GM12875 (cell line): Measurements from ENCODE around the gene ZNF664.

Experiments used
- H3K4me3 ChIP-seq: one replicate; pipeline ENCODE4 v1.5.1; 2011; ENCODE audit warnings: low read depth, low read length, control low read depth
- TF ChIP-seq, protein P1 (sequence below): IDR thresholded peaks from 2 replicates; pipeline ENCODE4 v1.5.1; 2011; ENCODE audit warnings: low read depth, mild to moderate bottlenecking, control low read depth, inconsistent platforms, low read length, moderate library complexity, borderline replicate concordance; ENCODE audit not compliant: insufficient read depth

Gene ZNF664

DNA sequence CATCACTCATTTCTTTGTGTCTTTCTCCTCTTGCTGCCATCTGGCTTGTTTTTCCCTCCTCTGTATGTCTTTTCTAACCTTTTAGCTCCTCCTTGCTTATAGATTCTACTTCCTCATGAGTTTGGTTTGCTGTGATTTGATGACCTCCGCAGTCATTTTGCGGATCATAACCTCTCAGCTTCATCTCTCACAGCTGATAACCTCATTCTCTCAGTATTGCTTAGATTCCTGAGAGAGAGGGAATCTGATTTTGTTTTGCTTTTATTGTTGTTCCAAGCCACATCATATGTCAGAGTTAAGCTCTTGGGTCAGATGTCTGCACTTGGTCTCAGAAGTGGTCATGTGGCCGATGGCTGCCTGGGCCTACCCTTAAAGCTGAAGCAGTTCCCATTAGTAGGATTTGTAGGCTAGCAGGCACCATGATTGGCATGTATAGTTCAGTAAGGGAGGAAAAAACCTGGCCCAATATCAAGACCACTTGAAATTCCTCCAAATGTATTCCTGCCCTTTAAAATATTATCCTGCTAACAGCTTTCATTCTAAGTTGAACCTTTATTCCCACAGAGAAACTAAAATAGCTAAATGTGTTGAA lies 13.5 kb downstream of the ZNF664 start:
- TF ChIP-seq, protein P1, sequence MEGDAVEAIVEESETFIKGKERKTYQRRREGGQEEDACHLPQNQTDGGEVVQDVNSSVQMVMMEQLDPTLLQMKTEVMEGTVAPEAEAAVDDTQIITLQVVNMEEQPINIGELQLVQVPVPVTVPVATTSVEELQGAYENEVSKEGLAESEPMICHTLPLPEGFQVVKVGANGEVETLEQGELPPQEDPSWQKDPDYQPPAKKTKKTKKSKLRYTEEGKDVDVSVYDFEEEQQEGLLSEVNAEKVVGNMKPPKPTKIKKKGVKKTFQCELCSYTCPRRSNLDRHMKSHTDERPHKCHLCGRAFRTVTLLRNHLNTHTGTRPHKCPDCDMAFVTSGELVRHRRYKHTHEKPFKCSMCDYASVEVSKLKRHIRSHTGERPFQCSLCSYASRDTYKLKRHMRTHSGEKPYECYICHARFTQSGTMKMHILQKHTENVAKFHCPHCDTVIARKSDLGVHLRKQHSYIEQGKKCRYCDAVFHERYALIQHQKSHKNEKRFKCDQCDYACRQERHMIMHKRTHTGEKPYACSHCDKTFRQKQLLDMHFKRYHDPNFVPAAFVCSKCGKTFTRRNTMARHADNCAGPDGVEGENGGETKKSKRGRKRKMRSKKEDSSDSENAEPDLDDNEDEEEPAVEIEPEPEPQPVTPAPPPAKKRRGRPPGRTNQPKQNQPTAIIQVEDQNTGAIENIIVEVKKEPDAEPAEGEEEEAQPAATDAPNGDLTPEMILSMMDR = no peak
- H3K4me3 ChIP-seq = no peak overlapping the region

- H3K4me3 ChIP-seq = no peak overlapping the region
- TF ChIP-seq, protein P1 = no peak
These were observed 14.0 kb downstream of the ZNF664 start for GRCh38 chr12:123987022-123987421.

- H3K4me3 ChIP-seq = no peak overlapping the region
- TF ChIP-seq, protein P1 = no peak
These were observed 16.2 kb downstream of the ZNF664 start for GRCh38 chr12:123989168-123989567.

DNA sequence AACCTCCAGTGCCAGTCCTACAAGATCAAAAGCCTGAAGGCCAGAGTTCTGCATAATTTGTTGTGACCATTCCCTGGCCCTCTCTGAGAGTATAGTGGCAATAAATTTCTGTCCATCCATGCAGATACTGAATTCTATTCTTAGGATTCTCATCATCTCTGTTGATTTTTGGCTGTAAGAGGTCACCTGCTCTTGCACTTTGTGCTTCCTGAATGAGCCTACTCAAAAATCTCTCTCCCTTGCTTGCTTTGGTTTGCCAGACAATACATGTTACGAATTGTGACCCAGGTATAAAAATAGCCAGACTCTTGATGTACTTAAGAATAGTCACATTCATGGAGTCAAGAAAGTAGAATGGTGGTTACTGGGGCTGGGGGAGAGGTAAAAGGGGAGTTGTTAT lies 16.7 kb downstream of the ZNF664 start:
- TF ChIP-seq, protein P1 = no peak
- no peak overlapping the region for H3K4me3 ChIP-seq

DNA sequence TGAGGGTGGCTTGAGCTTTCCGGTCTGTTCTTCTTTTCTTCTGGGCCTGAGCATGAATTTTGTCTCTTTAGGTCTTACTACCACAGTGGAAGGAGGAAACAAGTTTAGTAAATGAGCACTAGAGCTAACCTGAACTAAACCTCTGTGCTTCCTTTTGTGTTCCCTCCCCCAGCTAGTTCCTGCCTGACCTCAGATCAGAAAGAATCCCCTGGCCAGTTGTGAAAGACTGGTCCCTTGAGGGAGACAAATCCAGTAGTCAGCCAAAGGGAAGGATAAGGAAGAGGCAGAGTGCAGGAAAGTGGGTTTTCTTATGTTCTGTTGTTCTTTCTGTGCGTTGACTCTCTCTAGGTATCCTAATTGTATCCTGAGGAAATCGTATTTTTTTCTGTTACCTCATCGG lies 17.5 kb downstream of the ZNF664 start:
- TF ChIP-seq, protein P1 = no peak
- H3K4me3 ChIP-seq = no peak overlapping the region

DNA sequence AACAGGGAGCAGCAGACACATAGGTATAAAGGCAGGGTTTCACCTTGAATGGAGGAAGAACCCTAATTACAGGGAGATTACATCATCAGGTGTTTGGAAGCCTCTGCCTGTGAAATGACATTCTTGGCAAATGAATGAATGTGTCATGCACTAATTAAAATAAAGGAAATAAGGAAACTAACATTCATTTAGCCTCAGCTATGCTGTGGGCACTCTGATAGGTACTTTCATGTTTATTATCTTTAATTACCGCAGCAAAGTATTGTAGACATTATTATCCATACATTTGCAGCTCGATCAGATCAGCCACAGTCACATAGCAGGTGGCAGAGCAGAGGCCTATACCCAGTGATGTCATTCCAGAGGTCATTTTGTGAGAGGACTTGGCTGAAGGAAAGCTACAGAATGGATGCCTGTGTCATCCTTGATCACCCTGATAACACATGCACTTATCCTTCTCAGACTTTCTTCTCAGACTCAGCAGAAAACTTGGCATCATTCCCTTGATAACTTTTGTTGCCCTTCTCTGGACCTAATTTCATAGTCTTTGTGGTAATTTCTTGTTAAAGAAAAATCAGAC lies 18.4 kb downstream of the ZNF664 start:
- H3K4me3 ChIP-seq = no peak overlapping the region
- TF ChIP-seq, protein P1 = no peak

DNA sequence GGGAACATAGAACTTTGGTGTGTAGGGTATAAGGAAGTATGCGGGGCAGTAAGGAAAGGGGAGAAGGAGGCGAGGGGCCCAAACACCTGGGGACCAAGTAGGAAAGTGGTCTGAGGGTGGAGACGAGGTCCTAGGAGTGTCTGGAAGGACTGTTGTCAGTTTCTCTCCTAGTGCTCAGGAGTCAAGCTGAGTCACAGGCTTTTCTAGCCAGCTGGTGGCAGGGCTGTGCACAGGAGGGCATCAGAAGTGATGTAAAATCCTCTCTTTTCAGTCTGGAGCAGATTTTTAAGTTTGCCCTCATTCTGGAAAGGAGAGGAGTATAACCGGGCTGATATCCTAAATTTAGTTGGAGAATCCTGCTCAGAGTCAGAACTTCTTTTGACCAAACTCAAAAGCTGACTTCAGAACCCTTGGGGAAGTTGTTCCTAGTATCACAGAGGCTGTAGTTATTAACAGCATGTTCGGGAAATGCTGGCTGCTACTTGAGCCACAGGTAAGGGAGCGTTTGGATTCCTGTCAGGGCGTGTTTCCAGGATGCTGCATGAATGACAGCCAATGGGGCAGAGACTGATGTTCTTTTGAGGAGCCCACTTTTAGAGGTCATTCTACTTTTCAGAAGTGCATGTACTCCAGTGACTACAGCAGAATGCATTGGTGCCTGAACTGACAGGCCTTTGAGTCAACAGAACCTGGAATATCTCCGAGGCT lies 19.3 kb downstream of the ZNF664 start:
- no peak overlapping the region for H3K4me3 ChIP-seq
- TF ChIP-seq, protein P1 = no peak
